GM12878 (cell line): ENCODE measurements around the gene PLEKHA5. TPM values are rescaled to one million over a fixed set of nuclear protein-coding genes. Genes with fewer than 3 reads are reported as not detected.

Experiments
- ATAC-seq: fragments of 200-7000 bp; cut with Tn5 transposase; 3 replicates; pipeline ENCODE4 v1.9.1; 2020; ENCODE audit warnings: mild to moderate bottlenecking, moderate library complexity
- BruUV-seq: library from RNA; stranded (reverse); fragments of 400-500 nt; replicated peaks from 2 replicates; lab custom pipeline; 2021; lab: Mats Ljungman, UMichigan
- CTCF ChIA-PET: fragments of 300-600 bp; sonication (Branson Sonifier 250); formaldehyde crosslinking; extraction: SDS; loops from one replicate; lab custom pipeline; 2021; ENCODE audit warnings: inconsistent platforms; lab: Yijun Ruan, JAX
- POLR2A ChIA-PET: fragments of 350-600 bp; formaldehyde crosslinking; extraction: SDS; loops from one replicate; lab custom pipeline; 2021; ENCODE audit warnings: inconsistent platforms; lab: Charles Lee
- RAD21 ChIA-PET: fragments of 300-600 bp; sonication (Branson Sonifier 250); formaldehyde crosslinking; loops from one replicate; lab custom pipeline; 2023; ENCODE audit warnings: antibody characterized with exemption; ENCODE audit not compliant: unreplicated experiment; lab: Charles Lee
- SMC1A ChIA-PET: fragments of 300-600 bp; sonication (Branson Sonifier 250); formaldehyde crosslinking; loops from one replicate; lab custom pipeline; 2023; ENCODE audit not compliant: unreplicated experiment, uncharacterized antibody; lab: Charles Lee
- DNase-seq: peaks from one replicate; pipeline ENCODE4 v3.0.0-alpha.2; 2011; ENCODE audit warnings: low read depth, low spot score
- FAIRE-seq: peaks from 3 replicates; lab custom pipeline; 2011; peaks lifted over from hg19 to GRCh38; lab: Jason Lieb, UNC
- H2AFZ ChIP-seq: 2 replicates; pipeline ENCODE4 v1.6.0; 2011; ENCODE audit warnings: low read depth, low read length, control low read depth; ENCODE audit not compliant: control insufficient read depth
- H3K27ac ChIP-seq: 2 replicates; pipeline ENCODE4 v1.5.1; 2011; ENCODE audit warnings: control low read depth; ENCODE audit not compliant: control insufficient read depth, insufficient read depth
- H3K27me3 ChIP-seq, 2 experiments: replicated peaks in 1 of 2; 2 replicates each; pipeline versions ENCODE4 v1.6.0 to v1.6.1; 2011; ENCODE audit warnings: low read length in 1 of 2; ENCODE audit not compliant: control insufficient read depth in 2 of 2, insufficient read depth in 2 of 2
- H3K36me3 ChIP-seq, 2 experiments: 2 replicates each; pipeline ENCODE4 v1.5.1; 2011; ENCODE audit warnings: low read length in 1 of 2; ENCODE audit not compliant: control insufficient read depth in 2 of 2, insufficient read depth in 2 of 2
- H3K4me1 ChIP-seq: 2 replicates; pipeline ENCODE4 v1.6.1; 2011; ENCODE audit warnings: mild to moderate bottlenecking, low read length, moderate library complexity, mixed read lengths; ENCODE audit not compliant: control insufficient read depth, insufficient read depth
- H3K4me2 ChIP-seq: 2 replicates; pipeline ENCODE4 v1.6.0; 2011; ENCODE audit warnings: control low read depth; ENCODE audit not compliant: control insufficient read depth, insufficient read depth
- H3K4me3 ChIP-seq: fragments of 200-600 bp; sonication (generic); 2 replicates; pipeline ENCODE4 v1.5.1; 2016
- H3K79me2 ChIP-seq: 2 replicates; pipeline ENCODE4 v1.6.0; 2011; ENCODE audit warnings: low read length; ENCODE audit not compliant: control insufficient read depth, insufficient read depth
- H3K9ac ChIP-seq: 2 replicates; pipeline ENCODE4 v1.8.0; 2011; ENCODE audit warnings: low read length, control low read depth, mixed read lengths; ENCODE audit not compliant: control insufficient read depth, insufficient read depth
- H3K9me3 ChIP-seq: replicated peaks from 3 replicates; pipeline ENCODE4 v1.5.1; 2011; ENCODE audit warnings: mild to moderate bottlenecking, low read length; ENCODE audit not compliant: control insufficient read depth, insufficient read depth
- H4K20me1 ChIP-seq: 2 replicates; pipeline ENCODE4 v1.6.0; 2011; ENCODE audit not compliant: control insufficient read depth, insufficient read depth
- DPF2 ChIP-seq: fragments of 450-650 bp; IDR thresholded peaks from 2 replicates; pipeline ENCODE4 v1.6.1; 2017; ENCODE audit warnings: mild to moderate bottlenecking
- JUNB ChIP-seq: IDR thresholded peaks from 2 replicates; pipeline ENCODE4 v1.6.1; 2016; ENCODE audit warnings: antibody characterized with exemption, mild to moderate bottlenecking
- KDM1A ChIP-seq: fragments of 200-600 bp; sonication (generic); IDR thresholded peaks from 2 replicates; pipeline ENCODE4 v1.6.1; 2016; ENCODE audit warnings: borderline replicate concordance
- KLF5 ChIP-seq: fragments of 450-650 bp; IDR thresholded peaks from 2 replicates; pipeline ENCODE4 v1.6.1; 2014; ENCODE audit warnings: mild to moderate bottlenecking; ENCODE audit not compliant: partially characterized antibody
- LARP7 ChIP-seq: fragments of 450-650 bp; IDR thresholded peaks from 2 replicates; pipeline ENCODE4 v1.6.1; 2017; ENCODE audit warnings: mild to moderate bottlenecking
- MAX ChIP-seq: IDR thresholded peaks from 2 replicates; pipeline ENCODE4 v1.6.1; 2012; ENCODE audit warnings: low read depth, low read length, improper control_type of control experiment
- MEF2A ChIP-seq: IDR thresholded peaks from 2 replicates; pipeline ENCODE4 v1.6.1; 2011; ENCODE audit warnings: low read depth, mild to moderate bottlenecking, low read length, moderate library complexity; ENCODE audit not compliant: insufficient read depth
- MYB ChIP-seq: fragments of 150-350 bp; IDR thresholded peaks from 2 replicates; pipeline ENCODE4 v1.6.1; 2014; ENCODE audit warnings: mild to moderate bottlenecking, low read depth, low read length, borderline replicate concordance
- NRF1 ChIP-seq: conservative IDR thresholded peaks from 2 replicates; pipeline ENCODE4 v1.6.1; 2011; ENCODE audit warnings: mild to moderate bottlenecking, low read depth, low read length, improper control_type of control experiment
- PML ChIP-seq: IDR thresholded peaks from 2 replicates; pipeline ENCODE4 v1.6.1; 2012; ENCODE audit warnings: low read length, inconsistent platforms
- POLR2AphosphoS5 ChIP-seq: IDR thresholded peaks from 2 replicates; pipeline ENCODE4 v1.6.1; 2011; ENCODE audit warnings: mild to moderate bottlenecking, low read length, inconsistent platforms
- RAD51 ChIP-seq: fragments of 450-650 bp; IDR thresholded peaks from 2 replicates; pipeline ENCODE4 v1.6.1; 2016; ENCODE audit warnings: moderate library complexity, mild to moderate bottlenecking, inconsistent platforms
- RCOR1 ChIP-seq: conservative IDR thresholded peaks from 2 replicates; pipeline ENCODE4 v1.6.1; 2012; ENCODE audit warnings: low read depth, low read length, improper control_type of control experiment
- RELA ChIP-seq: fragments of 450-650 bp; IDR thresholded peaks from 2 replicates; pipeline ENCODE4 v1.8.0; 2014; ENCODE audit warnings: borderline replicate concordance; ENCODE audit not compliant: partially characterized antibody
- ZNF274 ChIP-seq: IDR thresholded peaks from one replicate; pipeline ENCODE4 v1.8.0; 2011; ENCODE audit not compliant: insufficient read length, insufficient read depth
- ZNF622 ChIP-seq: fragments of 450-650 bp; IDR thresholded peaks from 2 replicates; pipeline ENCODE4 v1.6.1; 2017; ENCODE audit warnings: mild to moderate bottlenecking, inconsistent platforms
- WGBS: methylation state at CpG from one replicate; pipeline ENCODE4 v1.1.6; 2016; ENCODE audit warnings: low lambda C conversion rate; ENCODE audit not compliant: insufficient replicate concordance, insufficient coverage; ENCODE audit errors: missing lambda C conversion rate; 5-methylcytosine and 5-hydroxymethylcytosine counted together
- in situ Hi-C: fragments of 300-500 bp; cut with MboI; formaldehyde crosslinking; loops from 9 replicates; pipeline ENCODE4 v1.14.3; 2018; ENCODE audit warnings: mixed read lengths
- intact Hi-C: fragments of 100-400 bp; cut with micrococcal nuclease; formaldehyde crosslinking; loops from one replicate; pipeline ENCODE4 v1.14.2; 2022; ENCODE audit not compliant: unreplicated experiment
- polyA plus RNA-seq, 11 experiments: library from polyadenylated mRNA; depleted of rRNA in 4 of 11; unstranded in 6 of 11; stranded (reverse) in 5 of 11; fragments of >200 nt; fragmentation: Nextera tagmentation in 4 of 11; fragmentation: Illumina TruSeq in 1 of 11; extraction: Ambion mirVana in 4 of 11; extraction: Trizol in 1 of 11; gene quantifications; 1 replicate in 1 of 11; 2 replicates in 10 of 11; pipeline versions ENCODE4 v1.2.1 to v1.2.3, GENCODE V29; 2011 to 2016; ENCODE audit warnings: inconsistent platforms in 2 of 11, missing spikeins in 2 of 11, low read depth in 1 of 11
- total RNA-seq, 4 experiments: library from RNA; depleted of rRNA in 3 of 4; stranded (reverse); fragments of >200 nt in 3 of 4; fragmentation: Illumina TruSeq in 1 of 4; extraction: Trizol in 1 of 4; gene quantifications; 2 replicates each; pipeline versions ENCODE4 v1.2.1 to v1.2.3, GENCODE V29; 2013 to 2021

PLEKHA5 gene
- total and polyA plus RNA-seq, 10 of the 15 experiments (the other 5 are each of a cell fraction or from before 2014, with no cell fraction given): 0.09 to 0.33 (median 0.18) TPM; not detected in 3

GRCh38 chr12:19113464-19113863 lies 16.1 kb upstream of the PLEKHA5 start:
- FAIRE-seq: no peak
- BruUV-seq: no TSS peak
- RAD21 ChIA-PET: no interaction called here

DNA sequence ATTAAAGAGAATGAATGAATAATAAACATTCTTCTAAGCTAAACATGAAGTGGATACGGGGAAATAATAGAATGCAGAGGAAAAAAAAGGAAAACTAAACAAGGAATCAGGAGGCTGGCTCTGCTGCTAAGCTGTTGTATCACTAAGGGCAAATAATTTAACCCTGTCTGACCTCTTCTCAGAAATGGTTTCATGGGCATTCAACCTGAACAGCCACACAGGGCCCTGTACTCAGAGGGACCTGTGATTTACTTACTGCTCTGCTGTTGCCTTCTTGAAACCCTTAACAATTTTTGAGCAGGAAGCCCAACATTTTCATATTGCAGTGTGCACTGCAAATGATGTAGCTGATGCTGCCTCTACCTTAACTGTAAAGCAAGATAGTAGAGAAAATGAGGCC lies 14.2 kb upstream of the PLEKHA5 start:
- H3K4me1 ChIP-seq: no peaks in the 10 kb centered on the region
- no peaks in the 10 kb centered on the region for H4K20me1 ChIP-seq
- H3K9ac ChIP-seq: no peak overlapping the region
- H3K79me2 ChIP-seq: no peaks in the 10 kb centered on the region
- TF ChIP-seq MAX (no peak), NRF1 (no peak), KDM1A (no peak), RELA (no peak), MEF2A (no peak), MYB (no peak), RCOR1 (no peak), ZNF622 (no peak), ZNF274 (no peak), DPF2 (no peak), LARP7 (no peak), KLF5 (no peak), POLR2AphosphoS5 (no peak), JUNB (no peak)
- no peak overlapping the region for H3K27ac ChIP-seq
- no peak for DNase-seq
- ChIA-PET CTCF (no interaction called here), RAD21 (no interaction called here), SMC1A (interaction anchor here (0.7 kb wide), 1 partner anchor 8 kb away, joined by 3 read pairs; no protein-coding TSS in a partner anchor), POLR2A (no interaction called here)
- no peak for FAIRE-seq
- H3K27me3 ChIP-seq: no peaks in the 10 kb centered on the region
- H3K4me3 ChIP-seq: no peak overlapping the region
- no peaks in the 10 kb centered on the region for H3K36me3 ChIP-seq
- in situ Hi-C loops: no loop called here
- ATAC-seq: no peak
- no peak overlapping the region for H2AFZ ChIP-seq
- WGBS: 18% methylated on average over 1 of the region's 1 CpG
- H3K9me3 ChIP-seq: no peaks in the 10 kb centered on the region
- intact Hi-C loops: no loop called here
- BruUV-seq: no TSS peak
- H3K4me2 ChIP-seq: no peak overlapping the region

More at GRCh38 chr12:19113464-19113863, 16.1 kb upstream of the PLEKHA5 start:
- no peaks in the 10 kb centered on the region for H3K9me3 ChIP-seq
- ChIA-PET SMC1A (no interaction called here), POLR2A (no interaction called here), CTCF (no interaction called here)
- intact Hi-C loops (no loop called here), in situ Hi-C loops (no loop called here)
- H2AFZ ChIP-seq: no peak overlapping the region
- TF ChIP-seq RAD51 (no peak), PML (no peak)
- no peak for ATAC-seq
- H3K27me3 ChIP-seq: no peaks in the 10 kb centered on the region
- H3K9ac ChIP-seq: no peak overlapping the region
- no peaks in the 10 kb centered on the region for H4K20me1 ChIP-seq
- no peaks in the 10 kb centered on the region for H3K79me2 ChIP-seq
- no peak overlapping the region for H3K27ac ChIP-seq
- WGBS: 5% methylated on average over 3 of the region's 3 CpGs
- no peaks in the 10 kb centered on the region for H3K36me3 ChIP-seq
- no peaks in the 10 kb centered on the region for H3K4me1 ChIP-seq
- DNase-seq: no peak
- H3K4me3 ChIP-seq: no peak overlapping the region
- H3K4me2 ChIP-seq: no peak overlapping the region
